Activated CD4-positive, alpha-beta T cell treated with anti-CD3 and anti-CD28 coated beads, Interleukin-2, amount 10 ng/mL, durations not matched to agents 24 days and 14 days (primary cell): ENCODE results near the gene DLG3. TPM values are rescaled to one million over a fixed set of nuclear protein-coding genes. Genes with fewer than 3 reads are reported as not detected.

Experiments used
- DNase-seq: peaks from one replicate; pipeline ENCODE4 v3.0.0; 2022
- H3K27ac Mint-ChIP-seq: one replicate; pipeline ENCODE4 v1.8.0; 2022; ENCODE audit warnings: mild to moderate bottlenecking, mixed read lengths
- H3K27me3 Mint-ChIP-seq: one replicate; pipeline ENCODE4 v1.8.0; 2022; ENCODE audit warnings: mixed read lengths
- H3K36me3 Mint-ChIP-seq: one replicate; pipeline ENCODE4 v1.8.0; 2022; ENCODE audit warnings: low read depth, mild to moderate bottlenecking, mixed read lengths
- H3K4me1 Mint-ChIP-seq: one replicate; pipeline ENCODE4 v1.8.0; 2021; ENCODE audit warnings: mixed read lengths
- H3K4me3 Mint-ChIP-seq: one replicate; pipeline ENCODE4 v1.8.0; 2022; ENCODE audit warnings: mild to moderate bottlenecking, moderate library complexity, mixed read lengths
- H3K9me3 Mint-ChIP-seq: one replicate; pipeline ENCODE4 v1.8.0; 2021; ENCODE audit warnings: mixed read lengths
- intact Hi-C: fragments of 100-400 bp; cut with micrococcal nuclease; formaldehyde crosslinking; loops from one replicate; pipeline ENCODE4 v1.15.1; 2023
- total RNA-seq: library from RNA; stranded (reverse); gene quantifications from 2 replicates; pipeline ENCODE4 v1.2.3, GENCODE V29; 2022

DLG3 gene
- total RNA-seq, 1 donor from 2014 or later = 31.9 TPM

- Mint-ChIP-seq H3K9me3 (no peaks in the 10 kb centered on the region), H3K27ac (no peak overlapping the region), H3K36me3 (peaks cover 11% of the 10 kb centered on the region), H3K27me3 (no peaks in the 10 kb centered on the region), H3K4me3 (no peak overlapping the region), H3K4me1 (peaks cover 12% of the 10 kb centered on the region)
- intact Hi-C loops = no loop called here
- DNase-seq = no peak
These were observed 31.7 kb downstream of the DLG3 start for GRCh38 chrX:70476166-70476933.

DNA sequence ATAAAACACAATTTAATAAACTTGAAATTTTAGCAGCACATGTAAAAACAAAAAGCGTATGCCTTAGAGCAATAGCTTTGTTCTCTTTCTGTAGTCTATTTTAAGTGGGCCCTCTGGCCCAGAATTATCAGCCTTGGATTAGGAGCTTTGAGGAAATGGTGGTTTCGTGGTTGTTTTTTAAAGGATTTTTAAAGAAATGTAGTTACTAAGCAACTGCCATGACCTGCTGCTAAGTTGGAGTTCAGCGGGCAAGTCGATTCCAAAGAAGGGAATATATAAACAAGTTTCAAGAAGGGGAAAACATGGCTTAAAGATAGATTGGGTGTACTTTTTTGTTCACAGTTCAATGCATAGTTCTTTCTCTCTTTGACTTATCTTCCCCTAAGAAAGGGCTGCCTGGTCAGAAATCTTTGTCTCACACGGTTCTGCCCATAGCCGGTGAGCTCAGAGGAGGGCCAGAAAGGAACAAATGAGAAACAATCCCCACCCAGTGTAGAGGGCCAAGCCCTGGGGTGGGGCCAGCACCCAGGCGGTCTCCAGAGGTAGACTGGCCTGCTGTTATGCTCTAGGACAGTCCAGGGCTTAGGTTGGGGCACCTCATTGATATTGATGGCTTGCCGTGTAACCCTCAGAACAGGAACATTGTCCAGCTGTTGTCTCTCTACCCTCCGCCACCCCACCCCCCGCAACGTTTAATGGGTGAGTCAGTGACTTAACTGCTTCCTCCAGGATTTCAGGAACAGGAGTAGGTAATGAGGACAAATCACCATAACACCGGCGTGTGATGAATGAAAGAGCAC lies 32.5 kb downstream of the DLG3 start:
- H3K4me3 Mint-ChIP-seq = no peak overlapping the region
- H3K4me1 Mint-ChIP-seq = peaks cover 10% of the 10 kb centered on the region

GRCh38 chrX:70477734-70478075 lies 33.1 kb downstream of the DLG3 start:
- no peaks in the 10 kb centered on the region for H3K27me3 Mint-ChIP-seq
- DNase-seq = no peak
- H3K9me3 Mint-ChIP-seq = no peaks in the 10 kb centered on the region

More for the DNA sequence above, 32.5 kb downstream of the DLG3 start:
- peaks cover 12% of the 10 kb centered on the region for H3K36me3 Mint-ChIP-seq
- no peaks in the 10 kb centered on the region for H3K9me3 Mint-ChIP-seq
- intact Hi-C loops = no loop called here
- no peak overlapping the region for H3K27ac Mint-ChIP-seq
- DNase-seq = no peak
- H3K27me3 Mint-ChIP-seq = no peaks in the 10 kb centered on the region

GRCh38 chrX:70478526-70479245 lies 34.1 kb downstream of the DLG3 start:
- no peaks in the 10 kb centered on the region for H3K27me3 Mint-ChIP-seq
- no peak for DNase-seq
- peaks cover 11% of the 10 kb centered on the region for H3K36me3 Mint-ChIP-seq
- H3K27ac Mint-ChIP-seq = no peak overlapping the region
- H3K4me3 Mint-ChIP-seq = no peak overlapping the region
- H3K9me3 Mint-ChIP-seq = no peaks in the 10 kb centered on the region
- intact Hi-C loops = no loop called here
- H3K4me1 Mint-ChIP-seq = peaks cover 8% of the 10 kb centered on the region

More at GRCh38 chrX:70477734-70478075, 33.1 kb downstream of the DLG3 start:
- Mint-ChIP-seq H3K36me3 (peaks cover 12% of the 10 kb centered on the region), H3K4me3 (no peak overlapping the region), H3K27ac (no peak overlapping the region), H3K4me1 (peaks cover 10% of the 10 kb centered on the region)
- intact Hi-C loops = no loop called here

GRCh38 chrX:70479247-70479921 lies 34.7 kb downstream of the DLG3 start:
- peaks cover 11% of the 10 kb centered on the region for H3K36me3 Mint-ChIP-seq
- H3K9me3 Mint-ChIP-seq = no peaks in the 10 kb centered on the region
- no peak for DNase-seq
- H3K27me3 Mint-ChIP-seq = no peaks in the 10 kb centered on the region
- H3K4me1 Mint-ChIP-seq = peaks cover 5% of the 10 kb centered on the region
- intact Hi-C loops = no loop called here
- no peak overlapping the region for H3K4me3 Mint-ChIP-seq
- peak overlapping the region; percentile 32 for H3K27ac Mint-ChIP-seq

GRCh38 chrX:70479922-70480659 lies 35.5 kb downstream of the DLG3 start:
- Mint-ChIP-seq H3K4me1 (peaks cover 4% of the 10 kb centered on the region), H3K9me3 (no peaks in the 10 kb centered on the region), H3K36me3 (peaks cover 10% of the 10 kb centered on the region)

GRCh38 chrX:70480660-70481018 lies 36.0 kb downstream of the DLG3 start:
- no peak overlapping the region for H3K4me3 Mint-ChIP-seq
- no peaks in the 10 kb centered on the region for H3K27me3 Mint-ChIP-seq
- H3K27ac Mint-ChIP-seq = no peak overlapping the region
- peaks cover 4% of the 10 kb centered on the region for H3K4me1 Mint-ChIP-seq
- peaks cover 9% of the 10 kb centered on the region for H3K36me3 Mint-ChIP-seq
- intact Hi-C loops = no loop called here
- no peaks in the 10 kb centered on the region for H3K9me3 Mint-ChIP-seq
- DNase-seq = no peak

More at GRCh38 chrX:70479922-70480659, 35.5 kb downstream of the DLG3 start:
- Mint-ChIP-seq H3K27ac (no peak overlapping the region), H3K27me3 (no peaks in the 10 kb centered on the region), H3K4me3 (no peak overlapping the region)
- DNase-seq = no peak
- intact Hi-C loops = no loop called here

GRCh38 chrX:70481471-70482270 lies 37.0 kb downstream of the DLG3 start:
- H3K27me3 Mint-ChIP-seq = no peaks in the 10 kb centered on the region
- H3K36me3 Mint-ChIP-seq = peaks cover 12% of the 10 kb centered on the region
- peaks cover 4% of the 10 kb centered on the region for H3K4me1 Mint-ChIP-seq
- intact Hi-C loops = no loop called here
- no peaks in the 10 kb centered on the region for H3K9me3 Mint-ChIP-seq
- H3K4me3 Mint-ChIP-seq = no peak overlapping the region
- no peak overlapping the region for H3K27ac Mint-ChIP-seq
- DNase-seq = no peak

DNA sequence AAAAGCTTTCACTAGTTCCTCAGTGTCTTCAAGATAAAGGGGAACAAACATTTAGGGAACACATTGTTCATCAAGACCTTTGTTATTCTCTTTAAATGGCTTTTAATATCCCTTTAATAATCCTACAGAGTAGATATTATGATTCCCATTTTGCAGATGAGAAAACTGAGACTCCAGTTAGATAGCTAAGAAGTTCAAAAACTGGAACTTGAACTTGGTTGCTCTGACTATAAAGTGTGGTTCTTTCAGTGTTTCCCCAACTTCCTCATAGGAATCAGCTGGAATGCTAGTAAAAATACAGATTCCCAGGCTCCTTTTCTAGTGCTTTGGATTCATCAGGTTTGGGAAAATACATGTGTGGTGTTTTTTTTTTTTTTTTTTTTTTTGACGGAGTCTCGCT lies 37.7 kb downstream of the DLG3 start:
- intact Hi-C loops = no loop called here
- Mint-ChIP-seq H3K4me1 (peaks cover 4% of the 10 kb centered on the region), H3K9me3 (no peaks in the 10 kb centered on the region)

DNA sequence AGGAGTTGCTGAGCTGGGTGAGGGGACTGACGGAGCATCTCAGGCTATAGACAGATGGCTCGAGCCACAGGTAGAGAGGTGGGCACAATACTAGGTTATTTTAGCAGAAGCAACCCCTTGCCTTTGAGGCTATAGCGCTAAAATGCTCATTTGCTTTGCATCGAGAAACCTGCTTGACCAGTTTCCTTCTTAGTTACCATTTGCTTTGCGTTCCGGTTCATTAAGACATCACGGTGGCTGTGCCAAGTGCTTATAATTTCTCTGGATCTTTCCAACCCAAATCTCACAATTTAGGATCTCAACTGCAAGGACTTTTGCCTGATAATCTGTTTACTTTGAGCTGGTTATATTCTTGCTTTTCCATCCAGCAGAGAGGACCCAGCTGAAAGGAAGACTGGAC lies 40.8 kb downstream of the DLG3 start:
- Mint-ChIP-seq H3K9me3 (no peaks in the 10 kb centered on the region), H3K36me3 (peaks cover 19% of the 10 kb centered on the region)
- DNase-seq = no peak

More for the DNA sequence above, 37.7 kb downstream of the DLG3 start:
- H3K4me3 Mint-ChIP-seq = no peak overlapping the region
- H3K27me3 Mint-ChIP-seq = no peaks in the 10 kb centered on the region
- H3K36me3 Mint-ChIP-seq = peaks cover 13% of the 10 kb centered on the region
- no peak for DNase-seq
- no peak overlapping the region for H3K27ac Mint-ChIP-seq

DNA sequence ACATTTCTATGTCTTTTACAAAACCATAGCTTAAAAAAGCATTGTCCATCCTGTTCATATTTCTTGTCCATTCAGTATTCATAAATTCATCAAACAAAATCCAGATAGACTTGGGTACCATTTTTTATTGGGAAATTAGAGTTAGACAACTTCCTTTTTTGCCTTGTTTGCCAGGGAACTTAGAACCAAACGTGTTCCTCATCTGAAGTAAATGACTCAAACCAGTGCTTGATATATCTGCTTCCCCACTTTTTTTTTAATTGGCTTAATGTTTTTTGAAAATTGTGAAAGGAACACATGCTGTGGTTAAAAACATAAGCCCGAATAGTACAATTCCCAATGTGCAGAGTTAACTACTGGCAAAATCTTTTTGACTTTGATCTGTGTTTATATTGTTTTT lies 44.2 kb downstream of the DLG3 start:
- Mint-ChIP-seq H3K4me1 (peaks cover 8% of the 10 kb centered on the region), H3K36me3 (peaks cover 37% of the 10 kb centered on the region), H3K9me3 (no peaks in the 10 kb centered on the region), H3K27ac (no peak overlapping the region), H3K4me3 (no peak overlapping the region), H3K27me3 (no peaks in the 10 kb centered on the region)
- intact Hi-C loops = no loop called here
- no peak for DNase-seq

More for the DNA sequence above, 40.8 kb downstream of the DLG3 start:
- intact Hi-C loops = no loop called here
- no peak overlapping the region for H3K4me3 Mint-ChIP-seq
- no peak overlapping the region for H3K27ac Mint-ChIP-seq
- no peaks in the 10 kb centered on the region for H3K27me3 Mint-ChIP-seq
- peaks cover 3% of the 10 kb centered on the region for H3K4me1 Mint-ChIP-seq

GRCh38 chrX:70494441-70494840 lies 49.8 kb downstream of the DLG3 start:
- no peak overlapping the region for H3K4me3 Mint-ChIP-seq
- no peak for DNase-seq
- no peak overlapping the region for H3K27ac Mint-ChIP-seq
- no peaks in the 10 kb centered on the region for H3K27me3 Mint-ChIP-seq
- peaks cover 11% of the 10 kb centered on the region for H3K4me1 Mint-ChIP-seq
- H3K9me3 Mint-ChIP-seq = no peaks in the 10 kb centered on the region
- H3K36me3 Mint-ChIP-seq = peaks cover 45% of the 10 kb centered on the region
- intact Hi-C loops = no loop called here
